GM21576 (cell line): Measurements from ENCODE around the gene HERC2.
"Not testable (repeated sequence)": the region's sequence is repeated elsewhere in the genome, so short reads cannot be mapped to it uniquely, and the experiment has no call there.

ENCODE experiments used
- ATAC-seq: cut with Tn5 transposase; IDR thresholded peaks from one replicate; pipeline ENCODE4 v1.9.1; 2021; ENCODE audit warnings: mild to moderate bottlenecking, moderate library complexity; ENCODE audit not compliant: unreplicated experiment

Gene HERC2

DNA sequence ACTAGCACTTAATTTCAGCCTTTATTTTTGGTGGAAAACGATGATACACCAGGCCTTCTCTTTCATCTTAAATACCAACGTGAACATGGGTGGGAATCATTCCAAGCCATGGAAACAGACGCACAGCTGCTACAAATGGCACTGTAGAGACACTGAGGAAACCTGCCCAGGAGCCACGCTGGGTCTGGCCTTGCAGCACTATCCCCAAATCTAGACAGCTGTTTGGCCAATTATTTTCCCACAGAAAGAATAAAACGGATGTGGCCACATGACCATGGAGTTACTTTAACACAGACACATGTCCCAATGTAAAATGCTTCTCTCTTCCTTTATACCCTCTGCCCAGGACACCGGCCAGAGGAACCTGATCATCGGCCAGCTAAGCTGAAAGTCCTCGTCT lies 139.2 kb downstream of the HERC2 start:
- ATAC-seq: no peak

DNA sequence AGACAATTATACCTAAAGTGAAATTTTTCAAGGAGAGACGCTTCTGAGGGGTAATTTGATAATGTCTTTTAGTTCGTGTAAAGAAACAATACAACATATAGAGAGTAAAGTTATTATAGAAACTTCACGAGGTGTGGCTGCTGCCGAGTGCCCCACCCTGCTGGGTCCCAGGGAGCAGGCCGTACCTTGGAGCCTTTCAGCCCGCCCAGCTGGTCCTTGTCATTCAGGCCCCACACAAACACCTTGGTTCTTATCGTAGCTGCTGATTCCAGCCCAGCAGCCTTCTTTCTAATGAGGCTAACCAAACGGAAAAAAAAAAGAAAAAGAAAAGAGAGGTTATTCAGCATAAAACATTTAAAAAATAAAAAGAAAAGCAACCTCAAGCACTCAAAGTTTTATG lies 139.8 kb downstream of the HERC2 start:
- ATAC-seq: no peak

DNA sequence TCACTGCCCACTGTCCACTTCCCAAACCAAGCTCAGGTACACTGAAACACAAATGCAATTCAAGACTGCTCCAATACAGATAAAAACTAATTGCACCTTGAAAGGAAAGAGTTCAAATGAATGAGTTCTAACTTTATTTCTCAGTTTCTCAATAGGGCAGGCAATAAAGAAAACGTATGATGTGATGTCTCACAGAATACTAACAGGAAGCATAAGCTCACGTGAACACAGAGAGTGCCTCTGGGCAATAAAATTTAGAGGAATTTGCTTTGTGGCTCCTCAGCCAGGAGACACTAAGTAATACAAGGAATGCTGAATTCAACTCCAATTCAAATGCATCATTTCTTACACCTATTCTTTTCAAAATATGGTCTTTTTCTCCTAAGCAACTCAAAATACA lies 140.6 kb downstream of the HERC2 start:
- ATAC-seq: no peak

DNA sequence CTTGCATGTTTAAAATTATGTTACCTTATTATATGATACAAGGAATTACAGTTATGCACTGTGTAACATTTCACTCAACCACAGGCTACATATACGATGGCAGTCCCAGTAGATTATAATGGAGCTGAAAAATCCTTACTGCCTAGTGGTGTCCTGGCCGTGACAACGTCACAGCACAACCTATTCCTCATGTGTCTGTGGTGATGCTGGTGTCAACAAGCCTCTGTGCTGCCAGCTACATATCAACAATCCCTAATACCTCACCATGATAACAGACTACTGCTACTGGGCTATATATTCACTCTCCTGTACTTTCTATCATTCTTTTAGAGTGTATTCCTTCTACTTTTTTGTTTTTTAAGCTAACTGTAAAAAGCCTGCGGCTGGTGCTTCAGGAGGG lies 142.7 kb downstream of the HERC2 start:
- ATAC-seq: no peak

DNA sequence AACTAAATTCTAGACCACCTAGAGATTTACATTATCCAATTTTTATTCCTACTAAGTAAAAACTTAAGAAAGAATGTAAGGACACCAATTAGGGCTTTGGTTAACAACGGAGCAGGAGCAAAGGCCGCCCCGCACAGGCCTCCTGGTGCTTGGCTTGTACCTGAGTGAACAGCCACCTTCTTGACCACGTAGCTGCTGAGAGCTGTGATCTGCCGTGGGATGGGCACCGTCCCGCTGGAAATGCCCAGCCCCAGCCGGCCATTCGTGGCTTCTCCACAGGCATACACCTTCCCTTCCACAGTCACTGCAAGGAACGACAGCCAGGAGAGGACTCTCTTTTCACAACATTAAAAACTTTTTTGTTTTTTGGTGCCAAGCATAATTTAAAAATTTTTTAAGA lies 143.3 kb downstream of the HERC2 start:
- ATAC-seq: no peak

DNA sequence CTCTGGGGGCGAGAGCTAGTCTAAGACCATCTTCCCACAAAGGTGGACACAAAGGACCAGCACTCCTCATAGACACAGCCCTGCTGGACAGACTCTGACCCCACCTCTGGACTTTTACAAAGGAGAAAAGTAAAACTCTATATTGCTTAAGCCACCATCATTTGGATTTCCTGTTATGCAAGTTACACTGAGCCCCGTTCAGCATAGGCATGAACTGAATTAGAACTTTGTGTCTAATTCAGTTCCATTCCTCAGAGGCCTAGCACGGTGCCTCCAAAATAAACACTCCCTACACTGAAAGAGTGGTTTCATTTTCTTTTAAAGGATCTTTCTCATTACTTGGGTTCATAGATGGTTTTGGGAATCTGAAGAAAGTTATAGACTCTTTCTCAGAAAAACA lies 143.7 kb downstream of the HERC2 start:
- no peak for ATAC-seq

DNA sequence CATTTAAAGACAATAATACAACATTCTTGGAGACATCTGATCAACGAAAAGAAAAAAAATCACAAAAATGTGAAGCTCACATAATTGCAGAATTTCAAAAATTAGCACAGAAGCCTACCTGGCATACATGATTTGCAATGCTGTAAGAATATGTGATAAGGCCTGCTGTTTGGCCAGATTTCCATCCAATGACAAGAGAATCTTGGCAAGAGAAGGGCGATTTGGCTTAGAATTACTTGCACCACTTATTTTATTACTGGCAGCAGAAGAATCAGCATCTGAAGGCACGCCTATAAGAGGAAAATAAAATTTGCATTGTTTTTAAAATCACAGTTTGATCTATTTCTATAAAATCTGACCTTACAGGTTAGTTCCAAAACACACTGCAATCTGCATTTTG lies 152.6 kb downstream of the HERC2 start:
- ATAC-seq: no peak

DNA sequence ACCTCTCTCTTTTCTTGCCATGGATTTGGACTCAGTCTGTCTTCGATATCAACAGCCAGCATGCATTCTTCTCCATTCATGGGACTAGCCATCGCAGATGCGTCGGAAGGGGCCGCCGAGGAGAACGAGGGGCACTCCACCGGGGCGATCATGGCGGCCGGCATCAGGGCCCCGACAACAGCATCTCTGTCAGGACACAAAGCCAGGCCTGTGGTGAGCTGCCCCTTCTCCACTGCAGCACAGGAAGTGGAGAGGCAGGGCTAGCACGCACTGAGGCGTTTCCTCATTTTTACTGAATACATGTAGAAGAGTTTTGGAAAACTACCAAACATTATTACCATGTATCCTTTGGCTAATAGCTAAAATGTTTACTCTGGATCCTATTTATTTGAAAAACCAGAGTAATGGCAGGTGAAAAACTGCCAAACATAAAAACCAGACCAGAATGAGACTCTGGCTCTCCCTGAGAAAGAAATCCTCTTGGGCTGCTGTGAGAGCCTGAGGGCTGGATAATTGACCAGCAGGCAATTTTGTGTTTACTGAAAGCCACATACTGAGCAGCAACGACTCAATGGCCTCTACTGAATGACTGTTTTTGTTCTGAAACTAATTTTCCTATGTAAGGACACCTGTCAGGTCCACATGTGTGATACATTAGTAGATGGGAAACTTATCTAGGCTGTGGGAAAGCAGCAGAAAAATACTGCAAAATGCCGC lies 153.4 kb downstream of the HERC2 start:
- not testable (repeated sequence) for ATAC-seq

DNA sequence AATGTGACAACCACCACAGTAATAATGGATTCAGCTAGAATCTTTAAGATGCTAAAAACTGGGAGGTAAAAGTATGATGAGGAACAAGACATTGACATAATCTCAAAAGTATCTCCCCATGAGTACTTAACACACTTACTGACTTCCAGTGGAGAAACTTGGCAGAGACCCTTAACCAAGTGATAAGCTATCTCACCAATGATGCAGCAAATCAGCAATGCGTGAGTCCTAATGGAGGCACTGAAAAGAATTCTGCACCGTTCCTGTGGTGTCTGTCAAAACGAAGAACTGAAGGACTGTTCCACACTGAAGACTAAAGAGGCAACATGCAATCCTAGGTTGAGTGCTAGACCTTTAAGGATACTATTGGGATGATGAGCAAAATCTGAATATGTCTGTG lies 154.9 kb downstream of the HERC2 start:
- no peak for ATAC-seq

DNA sequence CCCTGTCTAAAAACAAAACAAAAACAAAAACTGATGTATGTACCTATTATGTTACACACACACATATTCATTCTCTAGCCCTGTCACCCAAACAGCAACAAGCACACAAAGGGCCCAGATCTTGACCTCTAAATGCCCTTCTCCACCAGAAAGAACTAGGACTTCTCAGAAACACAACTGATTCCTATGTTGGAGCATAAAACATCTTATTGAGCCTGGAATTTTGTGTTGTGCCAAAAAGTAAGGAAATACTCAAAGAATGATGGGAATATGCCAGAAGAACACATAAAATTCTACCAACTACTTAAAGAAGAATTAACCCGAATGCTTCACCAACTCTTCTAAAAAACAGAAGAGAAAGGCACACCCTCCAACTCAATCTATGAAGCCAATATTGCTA lies 156.2 kb downstream of the HERC2 start:
- no peak for ATAC-seq

DNA sequence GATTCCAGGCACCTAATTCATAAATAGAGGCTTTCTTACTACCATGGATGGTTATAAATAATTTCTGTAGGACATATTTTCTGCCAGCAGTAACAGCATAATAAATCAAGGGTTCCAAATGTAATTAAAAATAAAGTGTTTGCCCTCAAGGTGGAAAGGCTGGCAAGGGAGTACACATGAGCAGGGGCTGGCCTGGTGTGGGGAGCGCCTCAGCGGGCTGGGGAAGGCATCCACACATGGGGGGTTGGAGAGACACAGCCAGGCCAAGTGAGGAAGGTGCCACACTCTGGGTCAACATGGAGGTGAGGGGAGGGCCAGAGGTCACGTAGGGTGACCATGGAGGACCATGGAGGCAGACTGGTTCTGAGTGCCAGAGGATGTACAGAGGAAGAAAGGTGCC lies 157.1 kb downstream of the HERC2 start:
- ATAC-seq: no peak

DNA sequence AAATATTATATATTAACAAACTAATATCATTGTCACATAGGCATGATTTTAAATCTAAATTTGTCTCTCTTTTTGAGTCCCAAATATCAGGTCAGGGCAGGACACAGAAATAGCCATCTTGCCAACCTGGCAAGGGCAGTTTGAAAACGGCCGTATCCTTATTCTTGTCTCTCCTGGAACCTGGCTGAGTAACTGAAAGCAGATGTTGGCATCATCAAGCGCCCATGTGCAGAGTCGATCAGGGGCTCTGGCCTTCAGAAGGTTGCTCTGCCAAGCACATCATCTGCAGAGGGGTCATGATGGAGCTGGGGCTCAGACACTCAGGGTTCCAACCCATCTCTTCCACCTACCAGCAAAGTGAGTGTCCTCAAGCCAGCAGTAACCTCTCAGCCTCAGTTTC lies 167.7 kb downstream of the HERC2 start:
- ATAC-seq: no peak

DNA sequence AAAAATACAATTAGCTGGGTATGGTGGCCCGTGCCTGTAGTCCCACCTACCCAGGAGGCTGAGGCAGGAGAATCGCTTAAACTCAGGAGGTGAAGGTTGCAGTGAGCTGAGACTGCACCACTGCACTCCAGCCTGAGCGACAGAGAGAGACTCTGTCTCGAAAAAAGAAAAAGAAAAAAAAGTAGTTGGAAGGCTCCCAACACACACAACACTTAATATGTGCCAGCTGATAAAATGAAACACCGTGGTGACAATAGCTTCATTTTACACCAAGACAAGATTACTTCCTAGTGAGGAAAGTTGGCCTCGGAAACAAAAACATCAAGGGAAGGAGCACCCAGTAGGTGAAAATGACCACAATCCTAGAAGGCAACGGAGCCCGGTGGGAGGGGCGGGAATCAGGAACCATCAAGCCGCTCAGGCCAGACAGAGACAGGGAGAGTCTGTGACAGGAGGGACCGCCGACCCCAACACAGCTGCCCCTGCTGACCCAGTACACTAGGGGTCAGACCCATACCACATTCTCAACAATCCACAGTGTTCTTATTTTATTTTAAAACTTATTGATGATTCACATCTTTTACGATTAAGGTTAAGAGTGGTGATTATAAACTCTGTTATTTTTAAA lies 168.4 kb downstream of the HERC2 start:
- ATAC-seq: no peak

DNA sequence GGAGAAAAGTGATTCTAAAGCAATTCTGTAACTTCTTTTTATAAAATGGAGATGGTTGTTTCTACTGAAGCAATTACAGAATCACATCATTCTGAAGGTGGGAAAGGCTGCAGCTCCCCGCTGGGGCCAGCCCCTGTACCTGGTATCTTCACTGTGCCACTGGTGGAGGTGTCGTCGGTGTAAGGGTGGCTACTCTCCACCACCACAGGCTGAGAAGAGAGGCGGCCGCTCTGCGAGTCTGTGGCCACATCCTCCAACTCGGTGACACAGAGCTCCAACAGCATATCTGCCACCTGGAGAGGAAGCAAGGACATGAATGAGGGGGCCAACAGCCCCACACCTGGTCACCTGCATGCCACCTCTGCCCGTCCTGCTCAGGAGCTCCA lies 169.4 kb downstream of the HERC2 start:
- not testable (repeated sequence) for ATAC-seq

DNA sequence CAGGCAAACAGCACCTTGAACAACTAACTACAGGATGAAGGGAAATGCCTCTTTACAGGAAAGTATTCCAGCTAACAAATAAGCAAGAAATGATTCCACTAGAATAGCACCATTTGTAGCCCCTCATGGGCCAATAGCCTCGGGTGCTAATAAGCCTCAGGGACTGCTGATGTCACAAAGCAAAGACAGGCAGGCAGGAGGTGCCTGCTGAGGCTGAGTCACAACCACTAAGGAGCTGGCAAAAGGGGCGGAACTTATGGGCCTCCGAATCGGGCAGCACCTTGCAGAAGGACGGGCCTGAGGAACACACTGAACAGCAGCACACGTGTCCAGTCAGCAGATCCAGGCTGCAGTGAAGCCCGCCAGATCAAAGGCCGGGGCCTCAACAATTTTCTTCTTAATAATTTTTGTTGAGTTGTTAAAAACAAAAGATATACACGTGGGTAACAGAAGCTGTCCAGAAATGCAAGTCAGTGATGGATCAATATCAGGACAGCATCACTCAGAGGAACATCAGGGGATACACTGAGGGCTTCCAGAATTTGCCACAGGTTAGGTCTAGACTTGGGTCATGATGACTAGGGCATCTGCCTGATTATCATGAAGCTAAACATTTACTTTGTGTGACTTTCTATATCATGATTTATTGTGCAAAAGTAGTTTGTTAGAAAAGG lies 170.0 kb downstream of the HERC2 start:
- not testable (repeated sequence) for ATAC-seq

DNA sequence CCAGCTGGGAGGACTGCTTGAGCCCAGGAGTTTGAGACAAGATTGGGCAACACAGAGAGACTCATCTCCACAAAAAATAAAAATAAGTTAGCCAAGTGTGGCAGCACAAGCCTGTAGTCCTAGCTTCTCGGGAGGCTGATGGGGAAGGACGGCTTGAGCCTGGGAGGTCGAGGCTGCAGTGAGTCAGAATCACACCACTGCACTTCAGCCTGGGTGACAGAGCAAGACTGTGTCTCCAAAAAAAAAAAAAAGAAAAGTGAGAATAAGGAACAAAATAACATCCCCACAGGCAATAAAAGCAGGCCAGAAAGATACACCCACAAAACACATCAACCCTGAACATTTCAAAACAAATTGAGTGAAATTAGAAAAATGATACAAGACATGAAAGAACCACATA lies 174.2 kb downstream of the HERC2 start:
- ATAC-seq: no peak

DNA sequence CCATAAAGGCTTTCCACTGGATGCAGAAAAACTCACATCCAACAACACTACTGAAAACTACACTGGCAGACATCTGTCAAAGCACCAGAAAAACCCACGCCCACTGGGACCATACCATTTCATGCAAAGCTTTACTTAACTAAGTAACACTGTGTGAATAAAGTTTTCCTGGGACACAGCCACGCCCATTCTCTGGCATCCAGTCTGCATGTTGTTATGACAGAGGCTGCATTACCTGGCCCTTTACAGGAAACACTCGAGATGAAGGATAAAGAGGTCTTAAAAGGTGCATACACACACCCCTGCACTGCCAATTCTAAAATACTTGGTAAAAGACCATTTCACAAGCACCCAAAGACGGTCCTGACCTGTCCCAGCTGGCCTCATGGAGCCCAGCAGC lies 176.6 kb downstream of the HERC2 start:
- ATAC-seq: not testable (repeated sequence)

DNA sequence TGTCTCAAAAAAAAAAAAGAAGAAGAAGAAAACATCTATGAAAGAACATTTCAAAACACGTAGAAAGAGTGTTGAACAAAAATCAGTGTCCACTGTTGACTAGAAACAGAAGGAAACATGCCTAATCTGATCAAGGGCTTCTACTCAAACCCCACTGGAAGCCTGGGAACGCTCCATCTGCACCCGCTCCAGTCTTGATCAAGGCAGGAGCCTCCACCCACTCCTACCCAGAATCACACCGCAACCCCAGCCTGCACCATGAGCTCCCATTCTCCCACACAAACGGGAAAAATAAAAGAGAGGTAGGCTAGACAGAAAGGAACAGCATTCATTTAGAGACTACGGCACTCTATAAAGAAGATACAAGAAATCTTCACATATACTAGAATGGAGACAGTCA lies 181.9 kb downstream of the HERC2 start:
- no peak for ATAC-seq

DNA sequence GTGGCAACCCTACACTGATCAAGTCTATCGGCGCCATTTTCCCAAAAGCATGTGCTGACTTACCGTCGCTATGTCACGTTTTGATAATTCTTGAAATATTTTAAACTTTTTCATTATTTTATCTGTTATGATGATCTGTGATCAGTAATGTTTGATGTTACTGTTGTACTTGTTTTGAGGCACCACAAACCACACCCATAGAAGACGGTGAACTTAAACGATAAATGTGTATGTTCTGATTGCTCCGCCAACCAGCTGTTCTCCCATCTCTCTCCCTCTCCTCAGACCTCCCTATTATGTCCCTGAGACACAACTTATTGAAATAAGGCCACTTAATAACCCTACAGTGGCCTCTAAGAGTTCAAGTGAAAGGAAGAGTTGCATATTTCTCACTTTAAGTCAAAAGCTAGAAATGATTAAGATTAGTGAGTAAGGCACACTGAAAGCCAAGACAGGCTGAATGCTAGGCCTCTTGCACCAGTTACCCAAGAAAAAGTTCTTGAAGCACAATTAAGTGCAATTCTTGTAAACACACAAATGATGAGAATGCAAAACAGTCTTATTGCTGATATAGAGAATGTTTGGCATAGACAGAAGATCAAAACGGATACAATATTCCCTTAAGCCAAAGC lies 184.5 kb downstream of the HERC2 start:
- not testable (repeated sequence) for ATAC-seq

DNA sequence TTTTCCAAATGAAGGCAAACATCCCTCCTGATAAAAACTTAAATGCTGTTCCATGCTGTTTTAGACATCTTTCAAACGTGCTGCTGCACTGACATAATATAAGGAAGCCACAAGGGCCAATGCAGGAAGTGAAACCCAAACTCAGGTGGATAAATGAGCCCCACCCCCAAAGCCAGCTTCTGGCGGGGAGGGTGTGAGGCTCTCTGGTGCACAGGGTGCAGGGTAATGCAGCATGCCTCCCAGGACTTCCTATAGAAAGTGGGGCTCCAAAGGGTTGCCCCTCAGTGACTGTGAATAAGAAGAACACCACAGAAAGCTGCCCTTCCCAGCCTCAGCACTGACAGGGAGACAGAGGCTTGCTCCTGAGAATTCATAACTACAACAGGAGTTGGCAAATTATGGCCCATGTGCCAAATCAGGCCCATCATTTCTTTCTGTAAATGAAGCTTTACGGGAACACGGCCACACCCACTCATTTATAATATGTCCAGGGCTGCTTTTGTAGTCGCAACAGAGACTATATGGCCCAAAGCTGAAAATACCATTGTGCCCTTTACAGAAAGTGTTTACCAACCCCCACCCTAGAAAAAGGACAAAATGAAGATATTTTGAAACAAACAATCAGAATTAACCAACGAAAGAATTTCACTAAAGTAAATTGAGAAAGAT lies 185.6 kb downstream of the HERC2 start:
- peak; percentile 98 for ATAC-seq

DNA sequence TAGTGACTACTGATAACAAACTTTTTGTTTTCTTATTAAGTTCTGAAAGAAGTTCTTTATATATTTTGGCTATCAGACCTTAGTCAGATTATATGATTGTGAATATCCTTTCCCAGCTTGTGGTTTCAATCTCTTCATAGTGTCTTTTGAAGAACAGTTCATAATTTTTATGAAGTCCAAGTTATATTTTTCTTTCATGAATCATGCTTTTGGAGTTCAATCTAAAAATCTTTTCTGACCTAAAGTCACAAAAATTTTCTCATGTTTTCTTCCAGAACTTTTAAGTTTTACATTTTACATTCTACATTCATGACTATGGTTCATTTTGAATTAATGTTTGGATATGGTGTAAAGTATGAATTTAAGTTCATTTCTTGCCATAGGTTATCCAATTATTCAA lies 188.7 kb downstream of the HERC2 start:
- ATAC-seq: no peak
